ENCODE data around the gene MEGF8. TPM values are rescaled to one million over a fixed set of nuclear protein-coding genes. Genes with fewer than 3 reads are reported as not detected.

Gene MEGF8
- polyA plus RNA-seq, 1 donor from 2014 or later = 21.5 TPM

- Histone ChIP-seq H3K4me2 (ENCODE audit: low read length) (no peak overlapping the region), H4K20me1 (ENCODE audit: insufficient read depth) (no peaks in the 10 kb centered on the region), H3K27me3 (ENCODE audit: insufficient read depth, low read depth, low read length) (no peaks in the 10 kb centered on the region), H3K4me3 (ENCODE audit: low read length) (peak overlapping the region; percentile 80), H3K79me2 (replicated peaks; ENCODE audit: insufficient read depth, low read length) (no peaks in the 10 kb centered on the region), H3F3A (ENCODE audit: insufficient read depth, low read length, poor library complexity, severe bottlenecking) (no peaks in the 10 kb centered on the region), H2AFZ (ENCODE audit: low read depth, low read length) (no peak overlapping the region), H3K36me3 (ENCODE audit: insufficient read depth, low read length) (no peaks in the 10 kb centered on the region), H3K9ac (ENCODE audit: low read length) (no peak overlapping the region), H3K9me3 (ENCODE audit: low read length) (no peaks in the 10 kb centered on the region), H3K27ac (ENCODE audit: low read length) (no peak overlapping the region), H3K9me2 (ENCODE audit: insufficient read depth, low read length) (no peaks in the 10 kb centered on the region)
- TF ChIP-seq TAF1 (IDR thresholded peaks at IDR 0.05; ENCODE audit: low read depth) (no peak), EP300 (conservative IDR thresholded peaks at IDR 0.05; ENCODE audit: poor library complexity, severe bottlenecking) (no peak)
- TF ChIP-seq, protein P1, sequence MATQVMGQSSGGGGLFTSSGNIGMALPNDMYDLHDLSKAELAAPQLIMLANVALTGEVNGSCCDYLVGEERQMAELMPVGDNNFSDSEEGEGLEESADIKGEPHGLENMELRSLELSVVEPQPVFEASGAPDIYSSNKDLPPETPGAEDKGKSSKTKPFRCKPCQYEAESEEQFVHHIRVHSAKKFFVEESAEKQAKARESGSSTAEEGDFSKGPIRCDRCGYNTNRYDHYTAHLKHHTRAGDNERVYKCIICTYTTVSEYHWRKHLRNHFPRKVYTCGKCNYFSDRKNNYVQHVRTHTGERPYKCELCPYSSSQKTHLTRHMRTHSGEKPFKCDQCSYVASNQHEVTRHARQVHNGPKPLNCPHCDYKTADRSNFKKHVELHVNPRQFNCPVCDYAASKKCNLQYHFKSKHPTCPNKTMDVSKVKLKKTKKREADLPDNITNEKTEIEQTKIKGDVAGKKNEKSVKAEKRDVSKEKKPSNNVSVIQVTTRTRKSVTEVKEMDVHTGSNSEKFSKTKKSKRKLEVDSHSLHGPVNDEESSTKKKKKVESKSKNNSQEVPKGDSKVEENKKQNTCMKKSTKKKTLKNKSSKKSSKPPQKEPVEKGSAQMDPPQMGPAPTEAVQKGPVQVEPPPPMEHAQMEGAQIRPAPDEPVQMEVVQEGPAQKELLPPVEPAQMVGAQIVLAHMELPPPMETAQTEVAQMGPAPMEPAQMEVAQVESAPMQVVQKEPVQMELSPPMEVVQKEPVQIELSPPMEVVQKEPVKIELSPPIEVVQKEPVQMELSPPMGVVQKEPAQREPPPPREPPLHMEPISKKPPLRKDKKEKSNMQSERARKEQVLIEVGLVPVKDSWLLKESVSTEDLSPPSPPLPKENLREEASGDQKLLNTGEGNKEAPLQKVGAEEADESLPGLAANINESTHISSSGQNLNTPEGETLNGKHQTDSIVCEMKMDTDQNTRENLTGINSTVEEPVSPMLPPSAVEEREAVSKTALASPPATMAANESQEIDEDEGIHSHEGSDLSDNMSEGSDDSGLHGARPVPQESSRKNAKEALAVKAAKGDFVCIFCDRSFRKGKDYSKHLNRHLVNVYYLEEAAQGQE (IDR thresholded peaks at IDR 0.05; ENCODE audit: borderline replicate concordance) = no peak
Observed at GRCh38 chr19:42312370-42312769, 13.1 kb upstream of the MEGF8 start.

- Histone ChIP-seq H3K27ac (ENCODE audit: low read length) (peak within 1 kb of the TSS; percentile 20), H3K9ac (ENCODE audit: low read length) (peak within 1 kb of the TSS; percentile 77), H3K27me3 (ENCODE audit: insufficient read depth, low read depth, low read length) (no peaks in the 10 kb centered on the region), H3K4me2 (ENCODE audit: low read length) (peak within 1 kb of the TSS; percentile 50), H3K36me3 (ENCODE audit: insufficient read depth, low read length) (no peaks in the 10 kb centered on the region), H3K79me2 (replicated peaks; ENCODE audit: insufficient read depth, low read length) (no peaks in the 10 kb centered on the region), H3K9me3 (ENCODE audit: low read length) (no peaks in the 10 kb centered on the region), H4K20me1 (ENCODE audit: insufficient read depth) (no peaks in the 10 kb centered on the region), H3K9me2 (ENCODE audit: insufficient read depth, low read length) (no peaks in the 10 kb centered on the region), H2AFZ (ENCODE audit: low read depth, low read length) (peak within 1 kb of the TSS; percentile 62), H3K4me3 (ENCODE audit: low read length) (peak within 1 kb of the TSS; percentile 80), H3F3A (ENCODE audit: insufficient read depth, low read length, poor library complexity, severe bottlenecking) (no peaks in the 10 kb centered on the region)
- no peak for TF ChIP-seq EZH2 (IDR thresholded peaks at IDR 0.05; ENCODE audit: borderline replicate concordance, insufficient read depth, low read length, poor library complexity, severe bottlenecking)
- TF ChIP-seq TAF1 (IDR thresholded peaks at IDR 0.05; ENCODE audit: low read depth) = no peak
- TF ChIP-seq MXI1 (conservative IDR thresholded peaks at IDR 0.05; ENCODE audit: poor library complexity, severe bottlenecking) = peak; percentile 72
- TF ChIP-seq EP300 (conservative IDR thresholded peaks at IDR 0.05; ENCODE audit: poor library complexity, severe bottlenecking) = peak; percentile 48
- peak; percentile 52 for TF ChIP-seq RAD21 (conservative IDR thresholded peaks at IDR 0.05)
- TF ChIP-seq, protein P1 (IDR thresholded peaks at IDR 0.05; ENCODE audit: borderline replicate concordance) = peak; percentile 19
- TF ChIP-seq, protein P2, sequence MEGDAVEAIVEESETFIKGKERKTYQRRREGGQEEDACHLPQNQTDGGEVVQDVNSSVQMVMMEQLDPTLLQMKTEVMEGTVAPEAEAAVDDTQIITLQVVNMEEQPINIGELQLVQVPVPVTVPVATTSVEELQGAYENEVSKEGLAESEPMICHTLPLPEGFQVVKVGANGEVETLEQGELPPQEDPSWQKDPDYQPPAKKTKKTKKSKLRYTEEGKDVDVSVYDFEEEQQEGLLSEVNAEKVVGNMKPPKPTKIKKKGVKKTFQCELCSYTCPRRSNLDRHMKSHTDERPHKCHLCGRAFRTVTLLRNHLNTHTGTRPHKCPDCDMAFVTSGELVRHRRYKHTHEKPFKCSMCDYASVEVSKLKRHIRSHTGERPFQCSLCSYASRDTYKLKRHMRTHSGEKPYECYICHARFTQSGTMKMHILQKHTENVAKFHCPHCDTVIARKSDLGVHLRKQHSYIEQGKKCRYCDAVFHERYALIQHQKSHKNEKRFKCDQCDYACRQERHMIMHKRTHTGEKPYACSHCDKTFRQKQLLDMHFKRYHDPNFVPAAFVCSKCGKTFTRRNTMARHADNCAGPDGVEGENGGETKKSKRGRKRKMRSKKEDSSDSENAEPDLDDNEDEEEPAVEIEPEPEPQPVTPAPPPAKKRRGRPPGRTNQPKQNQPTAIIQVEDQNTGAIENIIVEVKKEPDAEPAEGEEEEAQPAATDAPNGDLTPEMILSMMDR (IDR thresholded peaks at IDR 0.05; ENCODE audit: poor library complexity, severe bottlenecking) = peak; percentile 70
- peak; percentile 37 for TF ChIP-seq POLR2AphosphoS5 (IDR thresholded peaks at IDR 0.05)
- peak; percentile 60 for TF ChIP-seq SMC3 (conservative IDR thresholded peaks at IDR 0.05; ENCODE audit: poor library complexity)
Observed at GRCh38 chr19:42313096-42313839, 12.2 kb upstream of the MEGF8 start, which contains the start of gene TMEM145. Gene TMEM145 (plus strand): TSS chr19:42313309. CDS start chr19:42313377, 68 bp downstream.

Measured in neural cell (in vitro differentiated cells).